Stimulated activated CD4-positive, alpha-beta T cell treated with anti-CD3 and anti-CD28 coated beads, Interleukin-15, amount 100 ng/mL, for 1 hour (primary cell): ENCODE measurements around the gene FMN2.

ENCODE experiments used
- DNase-seq, 2 donors: peaks; one replicate each; pipeline ENCODE4 v3.0.0-alpha.2; 2020; ENCODE audit warnings: low read depth in 1 of 2, low spot score in 1 of 2

The FMN2 gene

GRCh38 chr1:240351690-240352089 is 260.0 kb downstream of the FMN2 start:
- DNase-seq, result no peak

- DNase-seq, result no peak
These were observed 261.1 kb downstream of the FMN2 start for GRCh38 chr1:240352769-240353168.

DNA sequence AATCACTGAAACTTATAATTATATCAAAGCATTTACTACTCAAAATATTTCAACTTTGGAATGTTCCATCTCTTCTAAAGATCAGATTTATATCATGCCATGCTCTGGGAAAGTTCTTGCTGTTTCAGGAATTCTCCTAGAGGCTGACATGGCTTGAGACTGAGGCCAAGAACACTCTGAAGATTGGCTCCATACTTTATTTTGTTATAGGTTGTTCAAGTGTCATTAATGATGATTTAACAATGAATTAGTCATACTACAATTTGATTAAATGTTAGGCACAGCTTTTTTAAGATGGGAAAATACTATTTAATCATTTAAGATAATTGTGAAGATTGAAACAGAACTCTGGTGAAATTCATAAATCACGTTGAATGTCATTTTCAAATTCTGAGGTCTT is 264.9 kb downstream of the FMN2 start:
- no peak for DNase-seq

- no peak for DNase-seq
These were observed 270.4 kb downstream of the FMN2 start for GRCh38 chr1:240362046-240362445.

GRCh38 chr1:240362826-240363225 is 271.1 kb downstream of the FMN2 start:
- DNase-seq, result no peak

DNA sequence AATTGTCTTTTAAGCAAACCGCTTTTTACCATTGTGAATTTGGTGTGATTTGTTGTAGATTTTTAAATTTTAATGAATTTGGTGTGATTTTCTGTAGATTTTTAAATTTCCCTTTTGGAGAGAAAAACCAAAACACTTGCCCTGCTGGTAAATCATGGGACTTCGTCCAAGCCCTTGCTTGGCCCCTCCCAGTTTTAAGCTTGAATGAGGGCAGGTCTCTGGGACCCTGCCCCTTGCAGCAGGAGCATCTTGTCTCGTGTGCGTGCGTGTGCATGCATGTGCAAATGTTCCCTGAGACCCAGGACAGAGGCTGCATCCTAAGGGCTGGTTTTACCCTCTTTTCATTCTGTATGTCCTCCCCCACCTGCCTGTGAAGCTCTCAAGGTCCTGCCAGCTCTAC is 271.6 kb downstream of the FMN2 start:
- no peak for DNase-seq

DNA sequence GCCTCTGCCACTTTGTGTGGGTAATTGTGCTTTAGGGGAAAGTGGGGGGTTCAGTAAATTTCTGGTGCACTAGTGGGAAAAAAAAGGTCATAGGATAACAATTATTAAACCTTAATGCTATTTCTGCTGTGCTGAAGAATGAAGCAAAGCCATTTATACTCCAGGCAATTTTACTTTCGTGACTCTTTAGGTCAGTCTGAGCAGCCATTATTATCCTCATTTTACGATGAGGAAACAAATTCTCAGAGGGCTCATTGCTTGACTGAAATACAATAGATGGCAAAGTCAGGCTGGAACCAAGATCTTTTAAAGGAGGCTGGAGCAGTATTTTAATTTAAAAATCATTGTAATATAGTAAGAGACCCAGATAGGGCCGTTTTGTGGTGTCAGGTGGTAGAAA is 272.2 kb downstream of the FMN2 start:
- DNase-seq, result no peak

DNA sequence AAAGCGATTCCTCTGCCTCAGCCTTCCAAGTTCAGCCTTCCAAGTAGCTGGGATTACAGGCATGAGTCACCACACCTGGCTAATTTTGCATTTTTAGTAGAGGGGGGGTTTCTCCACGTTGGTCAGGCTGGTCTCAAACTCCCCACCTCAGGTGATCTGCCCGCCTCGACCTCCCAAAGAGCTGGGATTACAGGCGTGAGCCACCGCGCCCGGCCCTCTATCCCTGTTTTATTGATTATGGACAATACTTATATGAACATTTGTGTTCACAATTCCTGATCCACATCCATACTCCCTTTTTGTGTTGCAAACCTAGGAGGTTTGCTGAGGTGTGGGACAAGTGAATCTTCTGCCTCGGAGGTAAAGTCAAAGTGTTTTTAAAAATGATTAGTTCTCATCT is 275.0 kb downstream of the FMN2 start:
- no peak for DNase-seq

- DNase-seq, result no peak
These were observed 293.9 kb downstream of the FMN2 start for GRCh38 chr1:240385551-240385950.

DNA sequence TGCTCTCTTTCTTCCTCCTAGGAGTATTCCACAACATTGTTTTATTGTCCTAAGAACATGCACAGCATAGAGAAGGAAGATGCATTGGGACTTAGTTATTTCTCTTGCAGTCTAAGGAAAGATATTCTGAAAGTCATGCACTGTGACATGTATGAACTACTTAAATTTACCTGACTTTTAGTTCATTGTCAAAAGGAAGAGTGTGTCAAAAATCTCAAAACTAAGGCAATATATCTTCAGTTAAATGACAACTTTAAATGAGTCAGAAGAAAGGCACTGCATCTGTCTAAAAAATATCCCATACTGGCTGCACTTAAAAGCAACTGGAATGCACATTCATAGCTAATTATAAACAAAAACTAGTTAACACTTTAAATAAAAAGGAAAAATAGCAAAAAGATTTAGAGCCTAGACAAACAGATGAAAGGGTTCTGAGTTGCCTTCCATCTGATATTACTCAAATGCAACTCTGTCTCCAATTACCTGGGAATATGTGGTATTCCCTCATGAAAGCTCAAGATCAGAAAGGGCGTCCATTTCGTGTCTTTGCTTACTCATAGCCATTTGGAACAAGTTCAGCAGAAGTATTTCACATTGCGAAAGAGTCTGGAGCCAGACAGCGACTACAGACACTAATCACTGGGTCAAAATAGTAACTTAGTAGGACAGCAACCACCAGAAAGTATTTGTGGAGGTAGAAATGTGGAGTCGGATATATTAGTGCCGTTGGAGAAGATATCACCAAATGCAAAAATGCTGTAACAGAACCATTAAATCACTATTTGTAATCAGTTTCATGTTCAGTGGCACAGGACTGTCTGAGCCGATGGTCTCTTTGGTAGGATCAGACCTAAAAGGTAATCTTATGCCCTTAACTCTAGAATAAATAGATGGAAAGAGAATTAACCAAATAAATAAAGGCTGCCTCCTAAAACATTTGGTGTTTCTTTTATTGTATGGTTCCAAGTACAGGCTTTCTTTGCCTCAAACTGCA is 294.6 kb downstream of the FMN2 start:
- no peak for DNase-seq

DNA sequence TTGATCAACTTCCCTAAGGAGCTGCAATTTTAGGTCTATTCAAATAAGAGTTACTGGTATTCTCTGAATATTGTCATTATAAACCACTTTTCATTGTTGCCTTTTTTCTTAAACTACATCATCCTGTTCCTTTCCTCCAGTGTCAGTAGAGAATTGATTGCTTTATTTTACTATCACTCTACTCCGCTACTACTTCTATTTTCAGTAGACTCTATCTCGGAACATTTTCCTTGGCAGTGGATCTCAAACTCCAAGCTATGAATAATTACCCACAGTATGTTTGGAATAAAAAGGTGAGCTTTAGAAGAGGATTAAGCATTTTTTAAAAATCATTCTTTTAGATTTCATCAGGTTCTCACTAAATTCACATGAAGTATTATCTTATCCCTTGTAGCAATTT is 295.4 kb downstream of the FMN2 start:
- no peak for DNase-seq

GRCh38 chr1:240391660-240392260 is 300.1 kb downstream of the FMN2 start:
- no peak for DNase-seq

- no peak for DNase-seq
These were observed 302.7 kb downstream of the FMN2 start for GRCh38 chr1:240394353-240394752.

DNA sequence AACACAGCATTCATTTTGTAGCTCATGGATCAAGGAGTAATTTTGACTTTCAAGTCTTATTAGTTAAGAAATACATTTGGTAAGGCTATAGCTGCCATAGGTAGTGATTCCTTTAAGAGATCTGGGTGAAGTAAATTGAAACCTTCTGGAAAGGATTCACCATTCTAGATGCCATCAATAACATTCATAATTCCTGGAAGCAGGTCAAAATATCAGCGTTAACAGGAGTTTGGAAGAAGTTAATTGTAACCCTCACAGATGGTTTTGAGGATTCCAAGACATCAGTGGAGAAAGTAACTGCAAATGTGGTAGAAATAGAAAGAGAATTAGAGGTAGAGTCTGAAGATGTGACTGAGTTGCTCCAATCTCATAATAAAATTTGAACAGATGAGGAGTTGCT is 303.7 kb downstream of the FMN2 start:
- no peak for DNase-seq

GRCh38 chr1:240399381-240399780 is 307.7 kb downstream of the FMN2 start:
- no peak for DNase-seq

- no peak for DNase-seq
These were observed 310.0 kb downstream of the FMN2 start for GRCh38 chr1:240401731-240402130.

GRCh38 chr1:240402326-240402725 is 310.6 kb downstream of the FMN2 start:
- DNase-seq, result no peak

DNA sequence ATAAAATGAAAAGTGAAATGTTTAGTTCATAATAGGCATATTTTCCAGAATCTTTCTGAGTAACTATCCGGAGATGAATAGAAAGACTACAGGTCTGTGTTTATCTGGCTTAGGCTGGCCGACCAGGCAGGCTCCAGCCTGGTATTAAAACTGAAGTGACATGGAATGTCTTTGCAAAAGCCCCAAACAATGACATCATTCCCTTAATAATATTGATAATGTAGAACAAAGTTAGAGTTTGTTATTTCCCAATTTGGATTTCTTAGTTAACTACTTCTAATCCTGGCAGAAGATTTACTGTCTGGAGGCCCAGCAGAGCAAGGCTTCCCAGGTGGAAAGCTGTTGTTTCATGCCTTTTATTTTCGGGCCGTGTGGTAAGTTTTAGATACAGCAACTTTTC is 312.6 kb downstream of the FMN2 start:
- DNase-seq, result no peak

DNA sequence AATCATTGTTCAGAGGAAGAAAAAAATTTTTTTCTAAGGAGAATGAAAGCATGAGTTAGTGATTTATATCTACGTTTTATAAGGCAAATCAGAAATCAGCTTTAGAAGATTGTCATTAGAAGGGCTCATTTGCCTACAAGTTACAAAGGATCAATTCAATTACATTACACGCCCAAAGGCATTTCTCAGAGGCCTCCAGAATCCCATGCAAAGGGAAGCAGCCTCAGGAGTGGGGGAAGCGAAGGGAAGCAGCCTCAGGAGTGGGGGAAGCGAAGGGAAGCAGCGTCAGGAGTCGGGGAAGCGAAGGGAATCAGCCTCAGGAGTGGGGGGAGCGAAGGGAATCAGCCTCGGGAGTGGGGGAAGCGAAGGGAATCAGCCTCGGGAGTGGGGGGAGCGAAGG is 314.1 kb downstream of the FMN2 start:
- DNase-seq, result no peak

- no peak for DNase-seq
These were observed 315.7 kb downstream of the FMN2 start for GRCh38 chr1:240407407-240407806.

DNA sequence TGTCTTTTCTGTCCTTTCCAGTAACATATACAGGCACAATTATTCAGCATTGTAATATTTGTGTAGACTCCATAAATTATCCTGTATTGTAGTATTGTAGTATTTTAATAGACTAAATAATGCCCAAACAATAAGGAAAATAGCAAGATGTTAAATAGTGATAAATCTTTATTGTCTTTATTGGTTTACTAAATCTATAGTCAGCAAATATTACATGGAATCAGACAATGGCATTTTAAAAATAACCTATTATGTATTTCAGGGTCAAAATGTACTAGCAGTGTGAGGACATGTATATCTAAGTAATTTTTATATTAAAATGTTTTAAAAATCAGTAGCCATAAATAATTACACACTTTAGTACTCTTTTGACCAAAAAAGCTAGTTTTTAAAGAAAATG is 317.9 kb downstream of the FMN2 start:
- DNase-seq, result no peak

- no peak for DNase-seq
These were observed 322.0 kb downstream of the FMN2 start for GRCh38 chr1:240413732-240414131.

GRCh38 chr1:240414237-240414636 is 322.6 kb downstream of the FMN2 start:
- no peak for DNase-seq
